Measurements from ENCODE around the gene LITAFD.

DNA sequence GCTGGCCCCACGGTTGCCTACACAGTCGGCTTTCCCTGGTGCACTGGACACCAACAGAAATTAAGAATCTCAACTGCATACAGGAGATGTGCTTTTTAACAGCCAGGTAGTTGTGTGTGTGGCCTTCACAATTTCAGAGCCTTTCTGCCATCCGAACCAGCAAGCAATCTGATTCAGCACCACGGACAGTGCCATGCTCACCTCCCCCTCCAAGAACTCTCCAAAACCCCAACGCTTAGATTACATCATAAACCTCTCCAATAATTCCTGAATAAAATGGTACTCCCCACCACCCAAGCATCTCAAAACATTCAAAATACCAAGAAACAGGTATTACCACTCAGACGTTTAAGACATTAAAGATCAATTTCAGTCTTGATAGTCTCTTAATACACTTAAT, 49.7 kb downstream of the LITAFD start:
- TF ChIP-seq, protein P1, sequence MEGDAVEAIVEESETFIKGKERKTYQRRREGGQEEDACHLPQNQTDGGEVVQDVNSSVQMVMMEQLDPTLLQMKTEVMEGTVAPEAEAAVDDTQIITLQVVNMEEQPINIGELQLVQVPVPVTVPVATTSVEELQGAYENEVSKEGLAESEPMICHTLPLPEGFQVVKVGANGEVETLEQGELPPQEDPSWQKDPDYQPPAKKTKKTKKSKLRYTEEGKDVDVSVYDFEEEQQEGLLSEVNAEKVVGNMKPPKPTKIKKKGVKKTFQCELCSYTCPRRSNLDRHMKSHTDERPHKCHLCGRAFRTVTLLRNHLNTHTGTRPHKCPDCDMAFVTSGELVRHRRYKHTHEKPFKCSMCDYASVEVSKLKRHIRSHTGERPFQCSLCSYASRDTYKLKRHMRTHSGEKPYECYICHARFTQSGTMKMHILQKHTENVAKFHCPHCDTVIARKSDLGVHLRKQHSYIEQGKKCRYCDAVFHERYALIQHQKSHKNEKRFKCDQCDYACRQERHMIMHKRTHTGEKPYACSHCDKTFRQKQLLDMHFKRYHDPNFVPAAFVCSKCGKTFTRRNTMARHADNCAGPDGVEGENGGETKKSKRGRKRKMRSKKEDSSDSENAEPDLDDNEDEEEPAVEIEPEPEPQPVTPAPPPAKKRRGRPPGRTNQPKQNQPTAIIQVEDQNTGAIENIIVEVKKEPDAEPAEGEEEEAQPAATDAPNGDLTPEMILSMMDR (IDR thresholded peaks at IDR 0.05), result no peak
- no peak for TF ChIP-seq POLR2A (IDR thresholded peaks at IDR 0.05)

Measured in uterus (tissue), 2 donors.